HuH-7 (cell line): ENCODE measurements around the gene ACOT6.
A peak's percentile ranks its signal among the peaks of the same experiment; 100 is the strongest.
"Not testable (repeated sequence)": the region's sequence is repeated elsewhere in the genome, so short reads cannot be mapped to it uniquely, and the experiment has no call there.

ENCODE experiments used
- DNase-seq: peaks from one replicate; pipeline ENCODE4 v3.0.0; 2011; ENCODE audit warnings: low spot score

ACOT6 gene

GRCh38 chr14:73612339-73613045 lies at the start of gene ACOT6:
TSS of gene ACOT6 (plus strand) at chr14:73612517. CDS start at chr14:73612572, 55 bp downstream.
- DNase-seq = peak; percentile 85

GRCh38 chr14:73562696-73563095 lies 49.6 kb upstream of the ACOT6 start:
- not testable (repeated sequence) for DNase-seq

GRCh38 chr14:73566431-73566830 lies 45.9 kb upstream of the ACOT6 start:
- DNase-seq = not testable (repeated sequence)

GRCh38 chr14:73566935-73567334 lies 45.4 kb upstream of the ACOT6 start:
- DNase-seq = not testable (repeated sequence)

- DNase-seq = no peak
These were observed 45.0 kb upstream of the ACOT6 start for GRCh38 chr14:73567358-73567757.

GRCh38 chr14:73567951-73568885 lies 44.1 kb upstream of the ACOT6 start:
- DNase-seq = no peak

- DNase-seq = not testable (repeated sequence)
These were observed 43.5 kb upstream of the ACOT6 start for GRCh38 chr14:73568886-73569184.

GRCh38 chr14:73569185-73569958 lies 42.9 kb upstream of the ACOT6 start, which contains the start of gene ACOT2:
TSS of gene ACOT2 (plus strand) at chr14:73569213. CDS start at chr14:73569241, 28 bp downstream.
- DNase-seq = peak; percentile 92

- DNase-seq = peak; percentile 34
These were observed 41.4 kb upstream of the ACOT6 start for GRCh38 chr14:73570913-73571312.

- DNase-seq = not testable (repeated sequence)
These were observed 39.3 kb upstream of the ACOT6 start for GRCh38 chr14:73573034-73573433.

- not testable (repeated sequence) for DNase-seq
These were observed 38.6 kb upstream of the ACOT6 start for GRCh38 chr14:73573740-73574139.

GRCh38 chr14:73574251-73574650 lies 38.1 kb upstream of the ACOT6 start:
- DNase-seq = not testable (repeated sequence)

- no peak for DNase-seq
These were observed 35.9 kb upstream of the ACOT6 start for GRCh38 chr14:73576391-73576790.

- DNase-seq = not testable (repeated sequence)
These were observed 35.1 kb upstream of the ACOT6 start for GRCh38 chr14:73577214-73577613.

- not testable (repeated sequence) for DNase-seq
These were observed 30.0 kb upstream of the ACOT6 start for GRCh38 chr14:73582102-73582979.

GRCh38 chr14:73588695-73589094 lies 23.6 kb upstream of the ACOT6 start:
- DNase-seq = no peak

GRCh38 chr14:73589116-73589515 lies 23.2 kb upstream of the ACOT6 start:
- DNase-seq = no peak

GRCh38 chr14:73590673-73591004 lies 21.7 kb upstream of the ACOT6 start:
- not testable (repeated sequence) for DNase-seq

GRCh38 chr14:73591690-73592449 lies 20.4 kb upstream of the ACOT6 start, which contains the start of gene ACOT4:
TSS of gene ACOT4 (plus strand) at chr14:73591873. CDS start at chr14:73591960, 87 bp downstream.
- DNase-seq = peak; percentile 58

- DNase-seq = no peak
These were observed 17.8 kb upstream of the ACOT6 start for GRCh38 chr14:73594491-73594890.
